Activated T-helper 1 cell treated with anti-CD3 and anti-CD28 coated beads, Interleukin-2, amount 50 U/mL, for 16 hours (primary cell): ENCODE results near the gene ATPAF1.

Experiments
- DNase-seq, 2 donors: peaks; one replicate each; pipeline ENCODE4 v3.0.0-alpha.2; 2020; ENCODE audit warnings: low read depth in 1 of 2, low spot score in 1 of 2

The ATPAF1 gene

DNA sequence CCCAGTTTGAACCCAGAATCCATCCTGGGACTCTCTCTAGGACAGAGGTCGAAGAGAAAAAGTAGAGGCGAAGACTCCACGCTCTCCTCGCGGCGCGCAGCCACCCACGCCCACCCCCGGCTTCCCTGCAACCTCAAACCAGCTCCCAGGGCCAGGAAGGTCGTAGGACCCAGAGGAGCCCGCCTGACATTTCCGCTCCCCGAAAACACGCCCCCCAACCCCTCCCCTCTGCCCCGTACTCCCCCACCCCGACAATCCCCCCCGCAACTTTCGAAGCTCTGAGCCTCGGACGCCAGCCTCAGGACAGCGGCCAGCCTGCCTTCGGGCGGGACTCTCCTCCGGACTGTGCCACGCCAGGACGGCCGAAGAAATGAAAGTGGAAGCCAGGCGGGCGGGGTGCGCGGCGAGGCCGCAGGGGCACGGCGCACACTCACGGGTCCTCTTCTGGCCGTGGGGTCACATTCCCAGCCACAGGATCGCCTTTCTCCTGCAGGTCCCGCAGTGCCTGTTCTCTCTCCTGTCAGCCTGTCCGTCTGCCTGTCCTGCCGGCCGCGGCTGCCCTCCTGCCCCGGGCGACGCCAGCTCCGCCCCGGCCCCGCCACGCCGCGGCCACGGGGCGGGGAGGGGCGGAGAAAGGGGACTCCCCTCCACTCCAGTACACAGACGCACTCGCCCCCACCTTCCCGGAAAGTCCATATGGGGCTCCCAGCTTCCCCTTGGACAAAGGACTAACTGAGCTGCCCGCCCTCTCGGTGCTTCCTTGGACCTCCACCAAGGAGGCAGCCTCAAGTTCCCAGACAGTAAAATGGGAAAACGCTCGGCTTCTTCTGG, 51.7 kb downstream of the ATPAF1 start, which contains the start of gene MOB3C:
MOB3C (minus strand) TSS at position 535 of the 831 bp plus-strand sequence. CDS start 3,490 bp downstream, outside the sequence.
- DNase-seq: peak; percentile 36 to 50

GRCh38 chr1:46615735-46616134, 52.4 kb downstream of the ATPAF1 start:
- no peak for DNase-seq

DNA sequence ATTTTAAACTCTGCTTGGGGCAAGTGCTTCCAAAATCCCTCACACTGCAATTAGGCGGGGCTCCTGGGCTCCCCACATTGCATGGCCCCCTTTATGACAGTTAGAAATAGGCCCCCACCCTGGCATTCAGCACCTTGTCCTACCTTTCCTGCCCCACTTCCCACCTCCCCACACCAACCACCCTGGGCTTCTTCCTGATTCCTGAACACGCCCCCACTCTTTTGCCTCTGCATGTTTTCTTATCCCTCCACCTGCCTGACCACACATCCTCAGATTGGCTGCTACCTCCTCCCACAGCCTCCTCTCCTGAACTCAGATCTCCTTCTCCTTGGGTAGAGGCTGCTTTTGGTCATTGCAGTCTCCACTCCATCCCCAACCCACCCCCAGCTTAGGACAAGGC, 53.1 kb downstream of the ATPAF1 start:
- no peak for DNase-seq

DNA sequence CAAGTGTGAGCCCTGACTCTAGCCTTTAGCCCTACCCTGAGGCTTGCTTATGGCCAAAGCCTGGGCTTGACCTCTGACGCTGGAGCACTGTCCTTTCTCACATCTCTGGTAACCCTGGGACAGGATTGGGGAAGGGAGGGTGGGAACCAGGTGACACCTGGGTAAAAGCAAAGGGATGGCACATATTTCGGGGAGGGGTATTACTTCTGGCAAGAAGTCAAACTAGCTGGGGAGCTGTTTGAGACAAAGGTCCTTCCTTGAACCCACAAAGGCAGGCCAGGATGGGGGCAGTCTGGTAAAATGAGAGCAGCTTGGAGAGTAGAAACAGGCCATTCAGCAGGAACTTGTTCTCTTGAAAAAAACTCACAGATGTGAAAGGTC, 53.6 kb downstream of the ATPAF1 start:
- DNase-seq: no peak

- no peak for DNase-seq
These were observed 54.2 kb downstream of the ATPAF1 start for GRCh38 chr1:46613661-46614603.

GRCh38 chr1:46612937-46613660, 55.1 kb downstream of the ATPAF1 start:
- DNase-seq: no peak

GRCh38 chr1:46611691-46612221, 56.4 kb downstream of the ATPAF1 start:
- DNase-seq: no peak

DNA sequence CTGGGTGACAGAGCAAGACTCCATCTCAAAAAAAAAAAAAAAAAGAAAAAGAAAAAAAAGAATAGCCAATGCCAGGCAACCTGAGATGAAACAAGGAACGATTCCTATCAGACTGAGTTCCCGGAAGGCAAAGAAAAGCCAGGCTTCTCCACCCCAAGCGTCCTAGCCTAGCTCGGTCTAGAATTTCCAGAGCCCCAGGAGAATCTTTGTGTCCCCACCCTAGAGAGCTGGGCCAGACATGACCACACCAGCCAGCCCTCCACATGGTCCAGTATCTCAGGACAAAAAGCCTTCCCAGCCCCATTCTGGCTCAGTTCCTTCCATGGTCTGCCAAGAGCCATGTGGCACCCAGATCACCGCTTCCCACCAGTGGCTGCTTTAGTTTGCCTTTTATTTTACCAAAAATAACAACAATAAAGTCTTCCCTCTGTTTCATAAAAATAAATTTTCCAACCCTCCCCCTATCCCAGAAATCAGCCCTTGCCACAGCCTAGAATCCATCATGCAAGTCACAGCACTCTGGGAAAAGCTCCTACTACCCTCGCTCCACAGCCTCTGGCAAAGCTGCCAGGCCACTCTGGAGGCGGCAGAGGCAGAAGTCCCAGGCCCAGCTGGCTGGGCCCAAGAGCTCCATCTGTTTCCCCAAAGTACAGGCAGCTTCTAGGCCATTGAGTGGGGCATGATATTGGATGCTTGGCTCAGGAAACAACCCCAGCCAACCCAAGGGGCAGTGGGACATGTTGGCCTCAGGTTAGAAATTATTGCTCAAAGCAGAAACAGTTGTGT, 60.6 kb downstream of the ATPAF1 start:
- DNase-seq: no peak

- DNase-seq: no peak
These were observed 61.8 kb downstream of the ATPAF1 start for GRCh38 chr1:46606255-46606965.

GRCh38 chr1:46605232-46605631, 62.9 kb downstream of the ATPAF1 start:
- no peak for DNase-seq

GRCh38 chr1:46603858-46604549, 64.2 kb downstream of the ATPAF1 start, which contains the start of gene MKNK1:
Gene MKNK1, minus strand, starts transcription at chr1:46604268. Its CDS starts 20,941 bp downstream, at chr1:46583327.
- peak; percentile 96 to 98 for DNase-seq

DNA sequence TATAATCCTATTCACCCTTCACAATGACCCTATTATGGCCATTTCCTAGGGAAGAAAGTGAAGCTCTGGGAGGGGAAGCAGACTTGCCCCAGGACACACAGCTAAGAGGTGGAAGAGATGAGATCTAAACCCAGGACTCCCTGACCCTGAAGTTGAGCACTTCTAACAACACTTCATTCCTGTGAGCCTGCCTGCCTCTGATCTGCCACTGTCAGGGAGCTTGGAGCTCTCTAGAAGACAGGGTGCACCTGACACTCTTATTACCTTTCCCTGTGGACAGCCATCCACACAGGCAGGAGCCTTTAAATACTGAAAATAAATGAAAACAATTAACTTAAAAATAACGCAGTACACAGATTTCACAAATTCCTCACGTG, 64.7 kb downstream of the ATPAF1 start:
- no peak for DNase-seq

DNA sequence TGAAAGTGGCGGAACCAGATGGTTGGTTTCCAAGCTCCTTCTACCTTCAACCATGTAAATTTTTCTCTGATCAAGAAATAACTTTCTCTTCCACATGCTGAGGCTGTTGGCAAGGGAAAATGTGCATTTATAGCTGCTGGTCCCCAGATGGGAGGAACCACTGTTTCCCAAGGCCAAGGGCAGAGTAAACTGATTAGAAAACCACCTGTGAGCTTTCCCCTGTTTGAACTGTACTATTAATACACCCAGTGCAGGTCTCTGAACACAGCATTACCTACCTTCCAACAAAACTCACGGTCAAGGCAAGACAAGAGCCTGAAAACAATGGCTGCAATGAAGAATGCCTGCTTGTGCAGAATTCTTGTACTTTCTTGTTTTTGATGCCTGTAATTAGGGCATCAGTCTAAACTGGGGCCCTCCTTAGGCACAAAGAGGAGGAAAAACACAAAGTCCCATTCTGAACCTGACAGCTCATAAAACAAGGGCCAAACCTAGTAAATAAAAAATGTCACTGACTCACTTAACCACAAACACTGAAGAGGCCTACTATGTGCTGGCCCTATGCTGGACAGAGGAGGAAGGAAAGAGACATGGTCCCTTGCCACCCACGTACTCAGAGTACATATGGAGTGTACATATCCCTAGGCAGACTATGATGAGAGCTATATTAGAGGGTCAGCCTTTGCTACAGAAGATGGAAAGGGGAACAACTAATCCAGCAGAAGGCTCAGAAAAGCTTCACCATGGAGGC, 66.7 kb downstream of the ATPAF1 start:
- no peak for DNase-seq

DNA sequence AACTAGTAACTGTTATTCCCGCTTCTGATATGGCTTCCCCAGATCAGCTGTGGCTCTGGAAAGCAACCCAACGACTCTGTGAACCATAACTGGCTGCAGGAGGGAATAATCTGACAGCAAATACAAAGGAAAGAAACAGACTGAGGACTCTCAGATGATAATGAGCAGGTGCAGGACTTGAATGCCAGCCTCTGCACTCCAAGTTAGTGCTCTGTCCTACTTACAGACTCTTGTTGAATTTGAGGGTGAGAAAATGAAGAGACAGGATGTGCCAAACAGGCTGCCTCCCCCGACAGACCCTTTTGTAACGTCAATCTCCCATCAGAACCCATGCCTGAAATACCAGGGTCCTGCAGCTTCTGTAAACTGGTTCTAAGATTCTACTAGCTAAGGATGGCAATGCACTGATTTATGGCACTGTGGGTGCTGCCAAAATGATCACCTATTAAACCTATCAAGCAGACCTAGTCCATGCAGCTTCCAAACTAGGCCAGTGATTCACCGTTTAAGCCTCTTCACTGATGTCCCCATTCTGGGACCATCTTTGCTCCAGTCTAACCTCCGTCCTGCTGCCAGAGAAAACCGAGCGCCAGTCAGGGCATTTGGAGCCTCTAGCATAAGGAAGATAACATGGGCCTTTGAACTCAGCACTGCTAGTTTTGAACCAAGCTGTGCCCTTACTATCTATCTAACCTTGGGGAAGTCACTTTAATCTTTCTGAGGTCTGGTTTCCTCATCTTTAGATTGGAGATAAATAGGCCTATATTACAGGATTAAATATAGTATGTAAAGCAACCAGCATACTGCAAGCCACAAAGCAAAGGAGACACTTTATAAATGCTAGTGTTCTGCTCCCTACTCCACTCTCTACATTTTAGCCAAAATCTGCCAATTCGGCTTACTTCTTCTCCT, 68.8 kb downstream of the ATPAF1 start:
- no peak for DNase-seq

DNA sequence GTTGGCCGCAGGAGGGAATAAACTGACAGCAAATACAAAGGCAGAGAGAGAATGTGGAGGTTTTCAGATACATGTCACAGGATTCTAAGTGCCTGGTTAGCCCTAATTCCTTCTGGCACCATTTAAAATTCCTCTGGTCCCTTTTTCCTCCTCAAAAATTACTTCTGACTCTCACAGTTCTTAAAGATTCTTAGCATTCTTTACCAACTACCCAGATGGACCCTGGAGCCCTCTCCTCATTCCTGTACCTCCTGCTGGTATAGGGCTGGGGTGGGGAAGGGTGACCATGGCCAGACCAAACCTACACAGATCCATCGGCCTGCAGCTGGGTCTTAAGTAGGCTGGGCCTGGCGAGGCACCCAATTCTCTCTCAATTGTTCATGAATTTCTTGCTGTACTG, 71.3 kb downstream of the ATPAF1 start:
- no peak for DNase-seq

GRCh38 chr1:46596036-46596435, 72.1 kb downstream of the ATPAF1 start:
- DNase-seq: no peak

GRCh38 chr1:46595127-46595526, 73.0 kb downstream of the ATPAF1 start:
- DNase-seq: no peak
